GM18867 (cell line): ENCODE measurements around the gene ISY1.
"Not testable (repeated sequence)": the region's sequence is repeated elsewhere in the genome, so short reads cannot be mapped to it uniquely, and the experiment has no call there.

Source experiments
- ATAC-seq: cut with Tn5 transposase; IDR thresholded peaks from one replicate; pipeline ENCODE4 v1.9.1; 2021; ENCODE audit warnings: mild to moderate bottlenecking, moderate library complexity; ENCODE audit not compliant: unreplicated experiment

The ISY1 gene

DNA sequence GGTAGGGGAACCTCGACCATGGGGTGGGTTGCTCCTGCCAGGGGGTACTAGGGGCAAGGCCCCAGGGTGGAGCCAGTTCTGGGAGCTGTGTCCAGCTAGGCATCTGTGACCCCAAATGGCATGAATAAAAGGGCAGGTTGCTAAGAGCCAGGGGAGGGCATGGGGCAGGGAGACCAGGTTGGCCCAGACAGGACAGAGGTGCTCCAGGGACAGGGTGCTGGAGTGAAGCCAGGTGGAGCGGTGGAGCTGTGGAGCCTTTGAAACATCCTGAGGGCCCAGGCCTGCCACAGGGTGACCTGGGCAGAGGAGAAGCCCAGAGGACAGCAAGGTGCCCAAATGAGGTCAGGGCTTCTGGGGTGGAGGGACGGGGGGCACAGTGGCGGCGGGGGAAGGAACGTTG, 72.6 kb downstream of the ISY1 start:
- not testable (repeated sequence) for ATAC-seq

- not testable (repeated sequence) for ATAC-seq
Measured at GRCh38 chr3:129087904-129088303, 73.0 kb downstream of the ISY1 start.

- ATAC-seq = no peak
Measured at GRCh38 chr3:129087138-129087702, 73.6 kb downstream of the ISY1 start.

DNA sequence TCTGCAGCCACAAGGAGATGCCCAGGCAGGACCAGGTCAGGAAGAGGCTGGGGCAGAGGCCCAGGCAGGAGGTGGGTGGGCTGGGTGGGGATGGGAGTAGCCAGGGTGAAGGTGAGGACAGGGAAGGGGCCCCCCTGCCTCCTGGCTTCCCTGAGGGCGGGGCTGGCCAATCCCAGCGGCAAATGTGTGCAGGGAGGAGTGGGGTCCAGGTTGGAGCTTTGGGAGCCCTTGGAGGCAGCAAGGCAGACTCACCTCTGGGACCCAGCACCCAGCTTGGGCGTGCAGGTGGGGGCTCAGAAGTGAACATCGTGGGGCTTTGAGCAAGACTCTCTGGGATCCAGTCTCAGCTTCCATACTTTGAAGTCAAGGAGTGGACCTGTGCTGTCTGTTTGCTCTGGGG, 75.0 kb downstream of the ISY1 start:
- no peak for ATAC-seq

- no peak for ATAC-seq
Measured at GRCh38 chr3:129085165-129085715, 75.6 kb downstream of the ISY1 start.

GRCh38 chr3:129084501-129084900, 76.4 kb downstream of the ISY1 start:
- ATAC-seq = no peak

DNA sequence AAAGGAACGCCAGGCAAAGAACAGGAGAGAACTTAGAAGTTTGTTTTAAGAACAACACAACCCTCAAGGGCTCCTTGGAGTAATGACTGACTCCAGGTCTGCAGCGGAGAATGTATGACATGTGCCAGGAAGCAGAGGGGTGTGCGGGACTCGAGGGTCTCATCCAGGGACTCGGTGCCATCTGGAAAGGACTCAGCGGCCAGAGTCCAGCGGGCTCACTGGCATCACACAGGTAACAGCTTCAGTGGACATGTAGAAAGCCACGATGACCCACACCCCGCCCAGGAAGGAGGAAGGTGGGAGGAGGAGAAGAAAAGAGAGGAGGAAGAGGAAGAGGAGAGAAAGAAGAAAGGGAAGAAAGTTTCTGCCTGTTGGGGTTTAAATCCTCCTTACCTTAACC, 78.8 kb downstream of the ISY1 start:
- ATAC-seq = no peak

GRCh38 chr3:129081503-129081902, 79.4 kb downstream of the ISY1 start:
- no peak for ATAC-seq

- ATAC-seq = no peak
Measured at GRCh38 chr3:129078510-129078909, 82.4 kb downstream of the ISY1 start.
